ENCODE data around the gene LDLRAD2.

LDLRAD2 gene

DNA sequence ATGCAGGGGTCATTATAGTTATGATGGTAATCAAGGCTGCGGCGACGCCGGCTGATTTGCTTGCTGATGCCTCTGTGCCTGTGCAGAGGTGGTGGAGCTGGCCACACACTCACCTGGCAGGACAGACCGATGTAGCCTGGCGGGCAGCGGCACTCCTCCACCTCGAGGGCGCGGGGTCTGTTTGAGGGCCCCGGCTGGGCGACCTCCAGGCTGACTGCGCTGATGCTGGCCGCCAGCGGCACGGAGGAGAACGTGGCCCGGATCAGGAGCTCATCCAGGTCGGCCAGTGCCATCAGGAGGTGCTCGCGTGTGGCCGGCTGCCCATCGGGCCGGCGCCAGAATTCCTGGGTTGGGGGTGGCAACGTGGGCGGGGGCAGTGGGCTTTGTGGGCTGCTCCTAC is 52.7 kb downstream of the LDLRAD2 start:
- DNase-seq, result no peak

DNA sequence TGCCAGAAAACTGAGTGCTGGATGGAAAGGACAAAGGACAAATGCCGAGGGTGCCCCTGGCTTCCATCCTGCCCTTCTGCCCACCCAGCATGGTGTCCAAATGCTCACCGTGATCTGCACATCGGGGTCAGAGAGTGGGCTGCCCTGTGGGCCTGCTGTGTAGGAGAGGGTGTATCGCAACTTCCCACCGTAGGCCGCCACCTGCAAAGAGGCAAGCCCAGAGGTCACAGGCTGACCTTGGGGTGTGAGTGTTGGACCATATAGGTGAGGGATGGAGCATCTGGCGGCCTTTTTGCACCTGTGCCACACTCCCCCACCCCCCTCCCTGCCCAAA is 53.5 kb downstream of the LDLRAD2 start:
- no peak for DNase-seq

- no peak for DNase-seq
Measured at GRCh38 chr1:21865943-21866706, 54.1 kb downstream of the LDLRAD2 start.

GRCh38 chr1:21866707-21867043 is 54.6 kb downstream of the LDLRAD2 start:
- no peak for DNase-seq

GRCh38 chr1:21867451-21867996 is 55.5 kb downstream of the LDLRAD2 start:
- DNase-seq, result no peak

GRCh38 chr1:21868482-21868881 is 56.4 kb downstream of the LDLRAD2 start:
- no peak for DNase-seq

DNA sequence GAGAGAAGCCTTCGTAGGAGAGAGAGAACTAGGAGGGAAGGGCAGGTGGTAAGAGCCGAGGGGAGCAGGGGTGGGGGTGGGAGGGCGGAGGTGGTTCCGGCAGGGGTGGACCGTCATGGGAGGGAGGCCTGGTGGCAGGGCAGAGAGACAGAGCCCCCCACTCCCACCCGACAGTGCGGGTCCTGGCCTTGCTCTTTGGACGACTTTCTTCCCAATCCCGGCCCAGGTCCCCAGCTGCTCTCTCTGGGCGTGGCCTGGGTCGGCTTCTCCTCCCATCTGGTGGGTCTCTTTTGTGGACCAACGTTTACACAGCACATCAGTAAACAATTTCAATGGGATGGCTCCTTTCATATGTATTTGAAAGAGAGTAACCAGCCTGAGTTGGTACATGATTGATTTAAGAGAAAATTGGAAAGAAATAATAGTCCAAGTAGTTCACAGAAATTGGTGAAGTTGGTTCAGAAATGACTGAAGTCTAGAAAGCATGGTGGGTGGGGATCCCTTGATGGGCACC is 56.9 kb downstream of the LDLRAD2 start:
- no peak for DNase-seq

GRCh38 chr1:21869620-21870121 is 57.6 kb downstream of the LDLRAD2 start:
- no peak for DNase-seq

GRCh38 chr1:21870611-21871010 is 58.5 kb downstream of the LDLRAD2 start:
- DNase-seq, result no peak

DNA sequence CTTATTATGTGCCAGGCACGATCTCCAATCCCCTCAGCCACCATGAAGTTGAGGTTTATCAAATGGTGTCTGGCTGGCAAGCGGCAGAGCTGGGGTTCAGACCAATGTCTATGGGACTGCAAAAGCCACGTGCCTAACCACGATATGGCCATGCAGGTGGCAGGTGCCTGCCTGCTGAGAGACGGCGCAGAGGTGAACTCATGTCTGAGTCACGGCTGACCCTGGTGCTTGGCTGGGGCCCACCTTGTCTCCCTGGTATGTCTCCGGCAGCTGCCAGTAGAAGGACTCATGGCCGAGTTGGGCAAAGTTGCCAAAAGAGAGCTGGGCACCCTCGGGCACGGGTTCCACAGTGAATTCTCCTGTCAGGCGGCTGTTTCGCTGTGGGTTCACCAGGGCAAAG is 59.9 kb downstream of the LDLRAD2 start:
- no peak for DNase-seq

GRCh38 chr1:21872445-21873079 is 60.5 kb downstream of the LDLRAD2 start:
- no peak for DNase-seq

DNA sequence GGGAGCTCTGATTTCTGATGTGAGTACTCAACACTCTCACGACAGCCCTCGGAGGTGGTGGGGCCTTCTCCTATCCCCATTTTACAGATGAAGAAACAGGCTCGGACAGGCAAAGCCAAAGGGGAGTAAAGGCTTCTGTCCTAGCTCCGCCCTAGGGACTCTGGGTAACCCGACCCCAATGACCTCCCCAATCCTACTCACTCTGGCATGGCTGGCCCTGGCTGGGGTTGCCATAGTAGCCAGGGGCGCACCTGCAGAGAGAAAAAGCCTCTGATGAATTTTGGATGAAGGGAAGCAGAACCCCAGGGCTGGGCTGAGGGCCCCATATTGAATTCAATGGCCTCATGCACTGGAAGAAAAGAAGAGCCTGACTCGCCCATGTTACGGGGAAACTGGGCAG is 61.1 kb downstream of the LDLRAD2 start:
- no peak for DNase-seq

DNA sequence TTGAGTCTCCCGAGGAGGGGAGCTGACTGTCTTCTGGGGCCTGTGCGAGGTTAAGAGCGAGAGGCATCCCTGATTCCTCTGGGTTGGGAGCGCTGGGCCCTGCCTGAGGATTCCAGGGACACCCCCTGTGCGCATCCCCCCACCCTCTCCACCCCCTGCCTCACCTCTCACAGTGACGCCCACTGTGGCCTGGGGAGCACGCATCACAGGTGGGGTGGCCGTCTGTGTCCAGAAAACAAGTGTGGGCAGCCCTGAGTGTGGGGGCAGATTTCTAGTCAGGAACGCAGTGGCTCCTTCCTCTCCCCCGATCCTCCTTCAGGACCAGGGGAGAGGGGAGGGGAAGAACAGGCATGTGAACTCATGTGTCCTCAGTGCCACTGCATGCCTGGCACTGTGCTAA is 61.7 kb downstream of the LDLRAD2 start:
- no peak for DNase-seq

GRCh38 chr1:21874328-21874727 is 62.3 kb downstream of the LDLRAD2 start:
- DNase-seq, result no peak

All from activated CD4-positive, alpha-beta T cell treated with anti-CD3 and anti-CD28 coated beads, Interleukin-2, amount 50 U/mL, for 4 hours (primary cell).